Choroid plexus epithelial cell (primary cell): ENCODE results near the gene PLD4.
A peak's percentile ranks its signal among the peaks of the same experiment; 100 is the strongest.

ENCODE experiments used
- DNase-seq: peaks from one replicate; pipeline ENCODE4 v3.0.0-alpha.2; 2010; ENCODE audit warnings: low read depth
- H3K4me3 ChIP-seq: 2 replicates; pipeline ENCODE4 v1.5.1; 2011; ENCODE audit warnings: low read depth, mild to moderate bottlenecking, control low read depth, low read length, moderate library complexity
- TF ChIP-seq, protein P1 (sequence below): conservative IDR thresholded peaks from 2 replicates; pipeline ENCODE4 v1.5.1; 2011; ENCODE audit warnings: low read depth, mild to moderate bottlenecking, control low read depth, inconsistent platforms, low read length, moderate library complexity

The PLD4 gene

DNA sequence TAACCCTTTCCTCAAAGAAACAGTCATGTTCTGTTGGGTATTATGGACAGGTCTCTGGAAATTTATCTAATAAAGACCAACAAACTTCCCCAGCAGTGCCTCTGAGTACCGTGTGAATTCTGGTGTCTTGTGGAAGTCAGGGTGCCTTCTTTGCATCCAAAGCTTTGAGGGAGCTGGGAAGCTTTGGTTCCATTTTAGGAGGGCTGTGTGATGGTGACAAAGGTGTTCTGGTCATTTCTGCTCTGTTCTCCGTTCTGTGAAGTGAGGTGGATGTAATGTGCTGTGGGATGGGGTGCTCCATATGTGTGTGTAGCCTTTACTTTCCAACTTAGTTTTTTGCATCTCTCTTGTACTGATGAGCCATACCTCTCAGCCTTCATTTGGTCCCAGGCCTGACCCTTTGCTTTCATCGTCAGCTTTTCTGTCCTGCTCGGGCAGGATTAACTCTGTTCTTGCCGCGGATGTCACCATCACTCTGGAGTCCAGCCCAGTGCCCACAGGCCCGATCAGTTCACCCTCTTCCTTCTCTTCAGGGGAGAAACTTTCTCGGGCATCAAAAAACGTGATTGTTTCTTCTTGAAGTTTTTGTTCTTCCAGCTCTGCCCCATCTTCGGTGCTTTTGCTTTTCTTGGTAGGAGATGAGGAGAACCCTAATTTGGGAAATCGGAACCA is 13.2 kb downstream of the PLD4 start:
- no peak for DNase-seq
- no peak overlapping the region for H3K4me3 ChIP-seq
- TF ChIP-seq, protein P1, sequence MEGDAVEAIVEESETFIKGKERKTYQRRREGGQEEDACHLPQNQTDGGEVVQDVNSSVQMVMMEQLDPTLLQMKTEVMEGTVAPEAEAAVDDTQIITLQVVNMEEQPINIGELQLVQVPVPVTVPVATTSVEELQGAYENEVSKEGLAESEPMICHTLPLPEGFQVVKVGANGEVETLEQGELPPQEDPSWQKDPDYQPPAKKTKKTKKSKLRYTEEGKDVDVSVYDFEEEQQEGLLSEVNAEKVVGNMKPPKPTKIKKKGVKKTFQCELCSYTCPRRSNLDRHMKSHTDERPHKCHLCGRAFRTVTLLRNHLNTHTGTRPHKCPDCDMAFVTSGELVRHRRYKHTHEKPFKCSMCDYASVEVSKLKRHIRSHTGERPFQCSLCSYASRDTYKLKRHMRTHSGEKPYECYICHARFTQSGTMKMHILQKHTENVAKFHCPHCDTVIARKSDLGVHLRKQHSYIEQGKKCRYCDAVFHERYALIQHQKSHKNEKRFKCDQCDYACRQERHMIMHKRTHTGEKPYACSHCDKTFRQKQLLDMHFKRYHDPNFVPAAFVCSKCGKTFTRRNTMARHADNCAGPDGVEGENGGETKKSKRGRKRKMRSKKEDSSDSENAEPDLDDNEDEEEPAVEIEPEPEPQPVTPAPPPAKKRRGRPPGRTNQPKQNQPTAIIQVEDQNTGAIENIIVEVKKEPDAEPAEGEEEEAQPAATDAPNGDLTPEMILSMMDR: no peak

DNA sequence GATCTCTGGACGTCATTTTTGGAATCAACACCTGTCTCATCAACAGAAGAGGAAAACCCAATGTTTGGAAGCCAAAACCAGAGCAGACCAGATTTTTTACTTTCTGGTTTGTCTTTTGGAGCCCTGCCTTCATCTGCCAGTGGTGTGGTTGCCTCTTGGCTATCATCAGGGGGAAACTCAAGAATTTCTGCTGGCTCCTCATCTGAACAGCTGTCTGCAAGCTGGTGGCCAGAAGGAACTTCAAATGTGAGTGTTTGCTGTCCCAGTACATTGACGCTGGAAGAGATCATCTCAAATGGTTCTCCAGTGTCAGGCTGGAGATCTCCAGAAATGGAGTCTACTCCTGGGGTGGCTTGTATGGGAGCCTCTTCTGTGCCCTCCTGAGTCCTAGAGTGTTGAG is 13.8 kb downstream of the PLD4 start:
- TF ChIP-seq, protein P1: no peak
- H3K4me3 ChIP-seq: no peak overlapping the region
- no peak for DNase-seq

DNA sequence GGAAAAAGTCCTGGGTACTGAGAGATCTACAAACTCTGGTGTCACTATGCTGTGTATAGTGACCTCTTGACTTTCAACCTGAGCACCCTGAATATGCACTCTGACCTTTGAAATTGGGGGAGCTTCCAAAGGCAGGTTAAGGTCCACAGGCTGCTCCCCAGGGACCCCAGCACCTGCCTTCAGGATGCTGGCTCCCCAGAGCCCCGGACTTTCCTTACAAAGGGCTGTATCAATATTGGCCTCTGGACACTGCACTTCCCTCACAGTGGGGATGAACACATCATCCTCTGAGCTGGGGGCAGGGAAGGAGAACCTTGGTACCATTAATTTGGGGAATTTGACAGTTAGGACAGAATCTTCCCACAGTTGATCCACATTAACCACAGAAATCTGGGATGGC is 14.3 kb downstream of the PLD4 start:
- H3K4me3 ChIP-seq: no peak overlapping the region
- no peak for DNase-seq
- TF ChIP-seq, protein P1: no peak

DNA sequence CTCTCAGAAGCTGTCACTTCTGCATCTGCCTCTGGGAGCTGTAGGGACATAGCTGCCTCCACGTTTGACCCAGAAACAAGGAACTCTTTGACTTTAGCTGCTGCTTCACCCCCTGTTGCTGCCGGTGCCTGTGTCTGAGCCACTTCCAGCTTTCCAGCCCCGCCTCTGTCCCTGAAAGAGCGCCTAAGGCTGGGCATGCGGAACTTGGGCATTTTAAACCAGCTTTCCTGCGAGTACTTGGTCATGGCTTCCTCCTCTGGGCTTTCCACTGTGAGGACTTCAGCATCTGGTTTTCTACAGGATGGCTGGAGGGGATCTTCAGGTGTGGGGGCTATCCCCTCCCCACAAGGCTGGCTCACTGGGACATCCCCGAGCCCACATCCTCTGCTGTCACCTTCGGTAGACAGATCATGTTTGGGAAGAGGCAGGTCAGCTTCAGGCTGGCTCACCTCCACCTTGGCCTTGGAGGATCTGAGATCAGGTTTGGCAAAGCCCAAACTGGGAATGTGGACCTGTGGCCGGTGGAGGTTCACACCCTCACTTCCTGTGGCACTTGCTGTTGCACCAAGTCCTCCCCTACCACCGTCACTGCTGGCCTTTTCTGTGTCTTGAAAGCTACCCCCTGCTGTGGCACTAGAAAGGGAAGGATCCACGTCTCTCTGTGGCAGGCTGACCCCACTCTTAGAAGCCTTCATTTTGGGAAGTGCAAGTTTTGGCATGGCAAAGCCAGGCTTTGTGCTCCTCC is 15.2 kb downstream of the PLD4 start:
- H3K4me3 ChIP-seq: no peak overlapping the region
- no peak for DNase-seq

DNA sequence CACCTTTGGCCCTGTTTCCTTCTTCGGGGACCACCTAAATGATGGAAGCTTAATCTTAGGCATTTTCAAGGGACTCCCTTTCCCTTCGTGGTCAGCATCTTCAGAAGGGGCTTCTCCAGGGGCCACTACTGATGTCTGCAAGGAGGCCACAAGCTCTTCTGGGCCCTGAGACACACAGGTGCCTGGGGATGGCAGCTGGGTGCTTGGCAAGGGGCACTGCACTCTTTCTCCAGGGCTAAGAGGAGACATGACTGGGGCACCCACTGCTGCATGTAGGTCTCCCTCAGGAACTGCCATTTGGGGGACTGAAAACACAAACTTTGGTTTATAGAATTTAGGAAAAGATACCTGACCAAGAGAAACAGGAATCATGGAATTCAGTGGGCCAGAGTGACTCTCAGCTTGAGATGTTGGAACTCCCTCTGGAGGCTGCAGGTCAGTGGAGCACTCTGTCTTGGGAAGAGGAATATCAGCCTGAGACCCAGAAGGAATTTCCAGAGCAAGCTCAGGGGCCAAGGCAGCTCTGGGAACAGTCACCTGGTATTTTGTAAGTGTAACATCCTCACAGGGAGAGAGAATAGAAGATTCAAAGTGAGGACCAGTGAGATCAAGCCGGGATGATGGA is 16.0 kb downstream of the PLD4 start:
- no peak overlapping the region for H3K4me3 ChIP-seq
- TF ChIP-seq, protein P1: peak; percentile 53
- peak; percentile 33 for DNase-seq

More for the DNA sequence above, 15.2 kb downstream of the PLD4 start:
- TF ChIP-seq, protein P1: no peak

DNA sequence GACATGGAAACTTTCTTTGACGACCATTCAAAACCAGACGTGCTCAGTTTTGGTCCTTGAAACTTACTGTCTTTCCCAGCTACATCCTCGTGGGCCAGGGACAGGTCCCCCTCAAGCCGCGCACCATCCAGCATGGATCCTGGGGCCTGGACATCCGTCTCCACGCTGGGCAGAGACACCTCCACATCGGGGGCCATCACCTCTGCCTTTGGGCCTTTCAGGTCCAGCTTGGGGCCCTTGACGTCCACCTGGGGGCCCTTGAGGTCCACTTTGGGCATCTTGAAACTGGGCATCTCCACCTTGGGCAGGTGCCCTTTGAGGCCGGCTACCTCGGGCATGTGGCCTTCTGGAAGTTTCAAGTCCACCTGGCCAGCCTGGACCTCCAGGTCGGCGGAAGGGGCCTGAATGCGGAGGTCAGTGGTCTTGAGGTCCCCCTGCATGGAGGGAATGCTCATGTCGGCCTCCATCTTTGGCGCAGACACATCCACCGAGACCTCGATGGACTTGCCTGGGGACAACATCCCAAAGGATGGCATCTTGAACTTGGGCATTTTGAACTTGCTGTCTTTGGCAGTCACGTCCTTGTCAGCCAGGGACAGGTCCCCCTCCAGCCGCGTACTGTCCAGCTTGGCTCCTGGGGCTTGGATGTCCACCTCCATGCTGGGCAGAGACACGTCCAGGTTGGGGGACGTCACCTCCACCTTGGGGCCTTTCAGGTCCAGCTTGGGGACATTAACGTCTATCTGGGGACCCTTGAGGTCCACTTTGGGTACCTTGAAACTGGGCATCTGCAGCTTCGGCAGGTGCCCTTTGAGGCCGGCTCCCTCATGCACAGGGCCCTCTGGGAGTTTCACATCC is 17.1 kb downstream of the PLD4 start:
- H3K4me3 ChIP-seq: no peak overlapping the region
- TF ChIP-seq, protein P1: no peak
- no peak for DNase-seq
